ENCODE measurements around the gene LILRB5.

DNA sequence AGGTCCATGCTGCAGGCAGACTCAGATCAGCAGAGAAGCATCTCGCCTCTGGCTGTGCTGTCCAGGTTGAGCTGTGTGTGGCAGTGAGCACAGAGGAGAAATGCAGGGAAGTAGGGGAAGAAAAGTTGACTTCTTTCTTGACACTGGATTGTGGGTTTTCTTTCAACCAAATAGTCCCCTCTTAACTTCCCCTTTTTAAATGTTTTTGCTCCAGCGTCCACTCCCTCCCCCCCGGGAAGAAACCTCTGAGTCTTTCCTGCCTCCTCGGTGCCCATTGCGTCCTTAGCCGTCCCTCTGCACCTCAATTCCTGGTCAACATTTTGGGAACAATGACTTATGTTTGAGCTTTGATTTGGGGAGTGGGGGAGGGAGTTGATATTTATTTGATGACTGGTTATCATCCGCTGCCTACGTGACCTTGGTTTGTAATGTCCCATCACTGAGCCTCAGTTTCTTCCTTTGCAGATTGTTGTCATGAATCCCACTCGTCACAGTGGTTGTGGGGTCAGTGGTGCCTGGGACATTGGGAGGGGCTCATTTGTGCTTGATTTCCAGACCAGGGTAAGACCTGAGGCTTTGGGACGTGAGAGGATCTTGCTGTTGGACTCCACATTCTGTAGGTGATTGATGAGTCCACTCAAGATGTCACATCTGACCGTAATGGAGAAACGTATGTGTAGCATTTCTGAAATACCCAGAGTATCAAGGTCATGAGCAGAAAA, 24.1 kb upstream of the LILRB5 start, which contains the start of gene LILRB2:
- TF ChIP-seq POLR2A (IDR thresholded peaks at IDR 0.05) (no peak), CTCF (IDR thresholded peaks at IDR 0.05) (no peak), EP300 (IDR thresholded peaks at IDR 0.05) (no peak)
